ENCODE data around the gene ARHGAP21.
"Not testable (repeated sequence)": the region's sequence is repeated elsewhere in the genome, so short reads cannot be mapped to it uniquely, and the experiment has no call there.

ARHGAP21 gene

DNA sequence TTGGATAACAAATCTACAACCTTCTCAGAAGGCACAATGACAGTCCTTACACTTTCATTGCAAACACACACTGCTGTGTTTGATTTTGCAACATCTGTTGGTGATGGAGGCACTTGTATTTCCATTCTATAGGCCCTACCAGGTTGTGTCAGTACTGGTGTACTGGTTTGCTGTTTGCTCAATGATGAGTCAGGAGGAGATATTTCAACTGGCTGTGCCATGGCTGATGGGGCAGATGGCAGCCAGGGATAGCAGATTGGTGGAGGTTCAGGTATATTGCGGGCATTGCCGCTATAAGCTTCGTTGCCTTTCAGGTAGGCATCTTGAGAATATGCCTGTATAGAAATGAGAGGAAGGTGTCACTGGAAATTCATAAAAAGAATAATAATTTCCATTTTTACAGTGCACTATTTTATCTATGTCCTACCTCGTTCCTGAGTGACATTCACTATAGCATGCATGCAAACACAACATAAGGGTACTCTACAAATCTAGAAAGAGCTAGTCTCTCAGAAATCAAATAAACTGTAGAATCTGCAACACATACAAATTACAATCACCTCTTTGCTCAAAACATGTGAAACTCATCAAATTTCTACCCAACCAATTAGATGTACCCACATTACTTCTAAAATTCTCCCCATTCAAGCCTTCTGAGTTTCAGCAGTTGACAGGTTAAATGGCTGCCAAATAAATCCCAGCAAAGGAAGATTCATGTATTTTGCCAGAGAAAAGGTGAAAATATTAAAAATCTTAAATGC lies 102.5 kb downstream of the ARHGAP21 start:
- DNase-seq: not testable (repeated sequence)

DNA sequence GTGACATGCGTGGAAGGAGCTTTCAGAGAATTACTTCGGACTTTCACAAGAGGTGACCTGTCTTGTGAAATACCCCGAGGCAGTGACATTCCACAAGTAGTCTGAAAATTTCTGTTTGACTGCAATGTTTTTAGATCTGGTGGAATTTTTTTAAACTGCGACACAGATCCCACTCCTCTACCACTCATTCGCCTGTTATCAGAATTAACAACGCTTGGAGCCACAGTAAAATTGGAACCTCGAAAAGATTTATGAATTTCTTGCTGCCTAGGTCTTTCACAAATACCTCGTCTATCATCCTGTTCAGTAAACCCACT lies 103.7 kb downstream of the ARHGAP21 start:
- DNase-seq: not testable (repeated sequence)

DNA sequence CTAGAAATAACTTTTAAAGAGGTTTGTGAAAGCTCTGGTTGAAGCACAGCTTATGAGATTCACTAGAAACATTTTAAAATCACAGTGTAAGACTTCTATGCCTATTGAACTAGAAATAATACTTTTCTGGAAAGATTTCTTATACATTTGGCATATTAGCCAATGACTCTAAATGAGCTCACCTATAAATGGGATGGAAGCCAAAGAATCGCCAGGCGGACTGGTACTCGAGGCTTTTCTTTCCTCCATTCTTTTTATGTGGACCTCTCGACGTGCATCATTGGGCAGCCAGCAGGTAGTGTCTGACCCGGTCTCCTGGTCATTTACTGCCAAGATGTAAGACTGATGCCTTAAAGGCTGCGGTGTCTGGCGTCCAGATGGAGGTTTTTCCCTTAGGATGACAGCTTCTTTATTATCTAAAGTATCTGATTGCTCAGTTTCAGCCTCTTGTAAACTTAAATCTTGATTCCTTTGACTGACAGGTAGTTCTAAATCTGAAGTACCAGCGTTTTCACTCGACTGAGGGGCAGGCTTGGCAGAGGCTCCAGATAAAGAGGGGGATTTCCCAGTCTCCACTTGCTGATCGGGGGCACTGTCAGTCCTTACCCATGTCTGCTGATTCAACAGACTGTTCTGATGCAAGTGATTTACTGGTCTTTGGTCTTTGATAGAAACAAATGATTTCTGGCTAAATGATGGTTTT lies 104.2 kb downstream of the ARHGAP21 start:
- DNase-seq: not testable (repeated sequence)

DNA sequence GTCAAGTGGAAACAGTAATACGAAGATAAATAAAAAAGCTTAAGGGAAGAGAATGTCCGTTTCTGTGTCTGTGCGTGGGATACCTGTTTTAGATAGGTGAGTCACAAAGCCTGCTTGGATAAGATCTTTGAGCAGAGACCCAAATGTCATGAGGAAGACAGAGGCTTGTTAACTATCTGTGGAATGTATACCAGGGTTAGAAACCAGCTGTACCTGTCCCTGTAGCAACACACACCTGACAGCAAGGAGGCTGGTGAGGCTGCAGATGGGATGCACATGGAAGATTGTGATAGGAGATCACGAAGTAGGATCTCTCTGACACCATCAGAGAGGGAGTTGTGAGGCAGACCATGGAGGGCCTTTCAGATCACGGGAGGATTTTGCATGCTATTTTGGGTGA lies 105.3 kb downstream of the ARHGAP21 start:
- DNase-seq: no peak

DNA sequence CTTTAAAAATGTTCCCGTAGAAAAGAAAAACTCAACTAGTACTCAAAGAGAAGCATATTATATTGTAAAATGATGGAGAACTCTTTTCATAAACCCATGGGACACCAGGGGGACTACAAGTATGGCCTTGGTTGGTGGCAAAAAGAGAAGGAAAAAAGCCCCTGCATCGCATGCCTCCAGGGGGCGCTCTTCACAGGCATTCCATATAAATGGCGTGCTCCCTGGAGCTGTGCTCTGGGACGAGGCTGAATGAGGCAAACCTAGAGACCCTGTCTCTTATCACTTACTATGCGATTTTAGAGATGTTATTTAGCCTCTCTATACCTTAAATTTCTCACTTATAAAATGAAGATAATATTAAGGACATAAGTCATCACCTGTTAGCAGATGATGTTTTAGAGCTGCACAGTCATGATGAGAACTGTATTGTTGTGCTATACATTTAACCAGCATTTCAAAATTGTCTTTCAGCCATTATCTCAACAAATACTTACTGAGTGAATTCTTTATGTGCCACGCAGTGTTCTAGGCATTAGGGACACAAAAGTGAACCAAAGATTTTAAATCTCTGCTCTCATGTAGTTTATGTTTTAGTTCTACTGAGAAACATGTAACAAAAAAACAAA lies 105.8 kb downstream of the ARHGAP21 start:
- DNase-seq: peak; percentile 60

DNA sequence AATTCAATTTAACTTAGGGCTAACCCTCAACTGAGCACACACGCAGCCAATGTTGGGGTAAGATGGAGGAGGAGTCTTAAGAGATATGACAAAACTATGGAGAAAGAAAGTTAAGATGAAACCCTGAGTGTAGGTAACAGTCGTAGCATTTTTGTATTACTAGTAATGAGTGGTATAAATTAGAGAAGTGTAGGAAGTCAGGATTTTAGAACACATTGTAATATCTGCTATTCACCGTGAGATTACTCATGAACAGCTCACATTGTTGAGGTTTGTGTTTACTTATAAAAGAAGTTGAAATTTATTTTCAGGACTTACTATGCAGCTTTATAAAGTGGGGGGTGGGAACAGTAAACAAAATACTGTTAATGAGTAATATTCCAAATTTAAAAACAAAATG lies 107.2 kb downstream of the ARHGAP21 start:
- no peak for DNase-seq

DNA sequence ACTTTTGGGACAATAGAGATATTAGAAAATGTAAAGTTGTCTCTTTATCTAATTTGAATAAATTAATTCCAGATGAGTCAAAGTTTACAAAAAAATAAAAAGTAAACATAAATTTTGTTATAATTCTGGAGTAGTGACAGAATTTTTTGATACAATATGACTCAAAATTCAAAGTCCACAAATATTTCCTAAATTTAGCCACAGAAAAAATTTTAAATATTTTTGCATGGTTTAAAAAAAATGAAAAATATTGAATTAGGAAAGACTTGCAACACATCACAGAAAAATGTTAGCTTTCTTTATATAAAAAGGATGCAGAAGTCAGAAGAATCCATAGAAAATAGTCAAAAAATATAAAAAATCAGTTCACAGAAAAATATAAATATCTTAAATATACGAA lies 117.7 kb downstream of the ARHGAP21 start:
- DNase-seq: no peak

DNA sequence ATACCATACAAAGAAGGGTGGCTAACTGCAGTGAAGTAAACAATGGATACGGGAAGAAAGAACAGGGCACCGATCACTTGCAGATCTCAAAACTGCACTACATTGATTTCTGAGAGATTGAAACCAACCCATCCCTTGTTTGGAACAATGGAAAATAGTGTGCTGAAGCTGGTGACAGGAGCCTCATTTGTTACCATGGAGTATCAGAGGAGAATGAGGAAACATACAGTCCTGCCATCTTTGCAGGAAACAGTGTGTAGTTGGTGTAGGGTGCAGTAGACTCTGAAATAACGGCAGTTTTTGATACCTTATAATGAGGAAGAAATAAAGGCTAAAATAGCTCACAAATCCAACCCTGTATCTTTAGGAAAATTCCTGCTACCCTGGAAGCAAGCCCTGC lies 118.5 kb downstream of the ARHGAP21 start:
- DNase-seq: no peak

DNA sequence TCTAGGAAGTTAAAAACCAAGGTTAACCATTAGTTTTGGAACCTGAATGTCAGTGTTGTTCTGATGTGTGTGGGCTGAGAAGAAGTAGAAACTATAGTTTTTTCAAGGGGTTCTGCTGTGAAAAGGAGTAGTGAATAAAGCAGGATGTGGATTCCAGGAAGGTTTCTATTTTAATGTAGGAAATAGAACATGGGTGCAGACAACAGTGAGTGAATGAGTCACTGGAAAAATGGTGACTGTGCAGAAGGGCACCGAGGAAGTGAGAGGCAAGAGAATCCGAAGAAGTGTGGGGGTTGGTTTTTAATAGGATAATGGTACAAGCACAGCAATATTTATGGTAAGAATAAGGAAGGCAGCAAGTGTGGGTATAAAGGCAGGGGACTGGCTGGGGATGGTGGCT lies 120.4 kb downstream of the ARHGAP21 start:
- peak; percentile 40 for DNase-seq

DNA sequence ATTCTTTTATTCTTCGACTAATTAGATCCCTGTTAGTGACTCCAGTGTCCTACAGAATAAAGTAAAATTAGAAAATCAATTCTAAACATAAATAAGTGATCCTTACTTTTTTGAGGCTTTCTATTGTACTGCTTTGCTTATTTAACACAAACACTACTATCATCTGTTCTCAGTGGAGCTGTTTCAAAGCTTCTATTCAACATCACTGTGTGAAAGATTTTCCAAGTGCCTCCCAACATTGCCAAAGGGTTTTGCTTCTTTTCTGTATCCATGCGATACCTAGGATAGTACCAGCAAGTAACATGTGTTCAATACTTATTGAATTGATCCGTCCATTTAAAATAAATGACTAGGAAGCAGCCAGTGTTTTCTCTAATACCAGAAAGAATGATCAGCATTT lies 125.7 kb downstream of the ARHGAP21 start:
- DNase-seq: no peak

DNA sequence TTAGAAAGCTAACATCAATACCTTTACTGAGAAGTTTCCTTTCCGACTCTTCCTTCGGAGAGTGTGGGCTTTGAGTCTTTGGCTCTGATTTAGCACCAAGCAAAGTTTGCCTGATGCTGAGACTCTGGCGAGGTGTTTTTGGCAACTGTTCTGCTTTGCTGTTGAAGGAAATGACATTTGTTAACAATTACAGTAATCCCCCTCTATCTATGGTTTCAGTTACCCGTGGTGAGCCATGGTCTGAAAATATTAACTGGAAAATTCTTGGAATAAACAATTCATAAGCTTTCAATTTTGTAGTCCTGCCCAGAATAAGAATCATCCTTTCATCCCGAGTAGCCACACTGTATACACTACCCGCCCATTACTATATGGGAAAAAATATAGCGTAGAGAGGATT lies 126.3 kb downstream of the ARHGAP21 start:
- DNase-seq: no peak

DNA sequence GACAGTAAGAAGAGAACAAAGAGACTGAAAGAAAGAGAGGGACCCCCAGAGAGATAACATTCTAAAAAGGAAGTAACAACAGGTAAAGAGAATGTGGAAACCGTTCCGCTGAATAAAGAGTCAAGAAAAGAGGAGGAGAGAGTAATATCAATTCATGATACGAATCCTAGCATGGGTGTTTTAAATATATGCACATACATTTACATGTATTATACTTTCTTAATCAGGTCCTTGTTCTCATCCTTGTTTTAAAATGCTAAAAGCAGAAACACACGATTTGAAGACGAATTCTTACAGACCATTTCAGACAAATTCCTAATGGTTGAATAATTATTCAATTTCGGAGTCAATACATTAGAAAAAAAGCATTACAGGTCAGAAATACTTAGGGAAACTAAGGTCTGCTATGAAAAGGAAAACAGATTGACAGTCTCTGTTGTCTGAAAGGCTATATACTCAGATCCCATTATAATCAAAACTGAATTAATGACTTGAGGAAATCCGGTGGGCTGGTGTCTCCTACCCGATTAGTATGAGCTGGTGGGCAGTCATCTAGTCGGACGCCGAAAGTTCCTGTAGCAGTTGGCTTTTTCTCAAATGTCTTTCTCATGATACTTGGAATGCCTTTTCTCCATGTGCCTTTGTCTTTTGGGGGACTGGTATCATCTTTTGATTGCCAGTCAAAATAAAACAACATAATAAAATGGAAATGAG lies 127.3 kb downstream of the ARHGAP21 start:
- DNase-seq: no peak

DNA sequence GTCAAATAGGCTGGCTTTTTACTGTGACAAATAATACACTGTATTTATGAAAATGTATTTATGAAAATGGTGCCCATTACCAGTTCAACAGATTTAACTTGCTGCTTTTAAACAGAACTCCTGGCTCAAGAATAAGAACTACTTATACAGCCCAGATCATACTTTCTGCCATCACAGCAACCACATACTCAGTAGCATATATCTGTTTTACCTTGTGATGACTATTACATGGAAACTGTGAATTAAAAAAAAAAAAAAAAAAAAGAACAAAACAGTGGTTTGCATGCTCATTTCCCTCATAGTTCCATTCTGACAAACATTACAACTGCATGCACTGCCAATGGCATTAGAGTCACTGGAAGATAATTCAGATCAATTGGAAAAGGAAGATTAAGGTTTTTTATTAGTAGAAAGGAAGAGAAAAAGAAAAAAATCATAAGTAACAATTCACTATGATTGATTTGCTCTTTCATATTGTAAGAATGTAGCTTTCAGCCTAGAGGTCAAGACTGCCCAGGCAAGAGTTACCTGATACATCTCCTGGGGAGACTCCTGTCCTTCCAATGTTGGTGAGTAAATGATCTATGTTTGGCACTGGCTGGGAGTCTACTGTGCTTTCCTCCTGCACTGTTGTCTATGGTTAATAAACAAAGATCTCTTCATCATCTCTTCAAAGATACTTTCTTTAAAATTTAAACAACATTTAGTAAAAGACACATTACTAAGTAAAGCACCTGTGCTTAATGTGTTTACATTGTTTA lies 132.8 kb downstream of the ARHGAP21 start:
- no peak for DNase-seq

DNA sequence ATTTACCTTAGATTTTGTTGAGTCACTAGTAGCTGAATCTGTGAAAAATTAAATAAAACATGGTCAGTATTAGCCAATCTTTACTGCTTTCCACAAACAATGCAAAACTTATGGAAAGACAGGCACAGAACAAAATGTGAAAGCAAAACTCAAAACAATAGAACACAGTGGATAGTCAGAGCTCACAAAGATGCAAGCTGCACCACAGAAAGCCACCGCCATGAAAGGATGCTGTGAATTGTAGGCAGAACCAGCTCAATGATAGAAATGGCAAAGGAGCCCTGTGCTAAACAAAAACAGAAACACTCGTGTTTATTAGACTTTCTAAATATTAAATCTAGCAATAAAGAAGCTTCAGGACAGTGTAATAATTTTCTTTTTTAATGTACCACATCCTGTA lies 134.4 kb downstream of the ARHGAP21 start:
- no peak for DNase-seq

DNA sequence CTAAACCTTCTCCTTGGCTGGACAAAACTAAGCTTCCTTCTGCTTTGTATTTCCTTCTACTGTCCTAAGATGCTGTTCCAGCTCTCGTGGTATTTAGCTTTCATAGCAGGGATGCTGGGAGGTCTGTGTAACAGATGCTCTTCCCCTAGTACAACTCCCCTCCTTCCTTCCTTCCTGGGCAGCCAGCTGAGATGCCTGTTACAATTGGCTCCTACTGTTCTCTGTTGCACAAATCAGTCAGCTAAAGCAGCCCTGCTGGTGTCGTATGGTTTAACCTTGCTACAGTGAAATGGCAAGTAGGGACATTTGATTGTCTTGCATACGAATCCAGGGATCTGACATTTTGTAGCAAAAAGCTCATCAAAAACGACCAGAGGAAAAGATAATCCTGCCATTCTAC lies 143.8 kb downstream of the ARHGAP21 start:
- DNase-seq: no peak

DNA sequence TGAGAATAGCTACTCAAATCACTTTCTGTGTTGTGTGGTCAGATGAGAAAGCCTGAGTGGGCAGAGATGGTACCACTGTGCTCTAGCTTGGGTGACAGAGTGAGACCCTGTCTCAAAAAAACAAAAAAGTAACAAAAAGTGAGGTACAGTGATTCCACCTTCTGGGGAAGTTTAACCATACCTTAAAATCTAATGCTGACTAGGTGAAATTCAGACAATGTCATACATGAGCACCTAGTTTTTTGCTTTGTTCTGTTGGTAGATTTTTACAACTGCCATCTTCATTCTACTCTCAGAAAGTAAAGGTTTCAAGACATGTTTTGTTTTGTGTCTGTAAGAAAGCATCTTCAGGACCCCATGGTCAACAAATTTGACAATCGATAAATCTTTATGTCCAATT lies 144.2 kb downstream of the ARHGAP21 start:
- no peak for DNase-seq

DNA sequence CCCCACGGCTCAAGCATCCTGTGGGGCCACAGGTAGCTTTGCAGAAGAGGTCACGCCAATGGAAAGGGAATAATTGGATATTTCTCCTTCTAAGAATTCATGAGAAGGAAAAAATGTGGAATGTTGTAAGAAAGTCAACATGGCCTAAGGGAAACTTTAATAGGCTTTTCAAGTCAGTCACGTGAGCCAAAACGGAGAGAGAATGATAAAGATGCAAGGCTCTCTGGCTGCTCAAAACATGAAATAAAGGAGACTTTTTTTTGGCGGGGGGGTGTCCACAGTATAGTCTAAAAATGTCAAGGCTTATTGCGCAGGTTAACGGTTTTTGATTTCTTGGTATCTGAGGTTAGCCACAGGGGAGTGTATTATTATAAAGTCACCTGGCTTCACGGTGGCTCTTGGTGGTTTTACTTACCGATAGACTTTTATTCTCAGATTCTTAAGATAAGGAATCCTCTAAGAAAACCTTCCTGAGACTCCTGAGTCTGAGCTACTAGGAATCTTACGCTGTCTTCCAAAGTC lies 148.1 kb downstream of the ARHGAP21 start:
- DNase-seq: no peak

DNA sequence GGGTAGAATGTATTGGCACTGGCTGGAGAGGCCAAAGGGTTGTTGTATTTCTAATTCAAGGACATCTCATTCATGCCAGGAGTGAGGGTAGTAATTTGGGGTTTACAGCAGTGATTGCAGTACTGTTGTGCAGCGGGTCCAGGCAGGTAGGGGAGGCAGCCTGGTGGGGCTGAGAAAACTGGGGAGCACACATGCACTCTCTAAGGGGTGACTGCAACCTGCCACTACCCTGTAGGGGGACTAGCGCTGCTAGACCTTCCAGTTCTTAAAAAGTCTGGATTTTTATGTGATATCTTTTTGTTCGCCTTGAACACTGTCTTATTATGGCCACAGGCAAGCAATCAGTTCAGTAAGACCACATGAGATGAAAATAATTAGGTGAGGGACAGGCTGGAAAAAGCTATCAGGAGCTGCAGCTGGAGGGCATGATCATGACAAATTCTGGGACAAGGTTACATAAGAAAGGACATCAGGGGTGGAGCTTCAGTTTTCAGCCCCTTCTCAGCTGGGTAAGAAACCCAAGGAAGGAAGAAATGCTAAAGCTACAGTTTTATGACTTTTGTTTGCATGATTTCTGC lies 149.0 kb downstream of the ARHGAP21 start:
- DNase-seq: no peak

DNA sequence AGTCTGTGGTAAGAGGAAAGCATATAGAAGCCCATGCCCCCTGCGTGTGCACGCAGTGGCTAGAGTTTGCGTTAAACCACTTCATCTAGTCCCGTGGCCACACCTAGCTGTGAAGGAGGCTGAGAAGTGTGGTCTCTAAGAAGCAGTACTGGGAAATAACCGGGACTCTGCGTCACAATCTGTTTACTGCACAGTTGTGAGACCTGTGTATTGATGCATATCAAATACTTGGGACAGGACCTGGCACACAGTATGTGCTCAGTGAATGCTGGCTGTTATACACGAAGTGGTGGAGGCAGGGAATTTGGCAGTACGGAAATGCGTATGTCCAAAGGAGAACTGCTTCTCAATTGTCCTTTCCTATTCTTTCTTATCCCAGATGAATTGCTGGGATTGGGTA lies 149.5 kb downstream of the ARHGAP21 start:
- no peak for DNase-seq

DNA sequence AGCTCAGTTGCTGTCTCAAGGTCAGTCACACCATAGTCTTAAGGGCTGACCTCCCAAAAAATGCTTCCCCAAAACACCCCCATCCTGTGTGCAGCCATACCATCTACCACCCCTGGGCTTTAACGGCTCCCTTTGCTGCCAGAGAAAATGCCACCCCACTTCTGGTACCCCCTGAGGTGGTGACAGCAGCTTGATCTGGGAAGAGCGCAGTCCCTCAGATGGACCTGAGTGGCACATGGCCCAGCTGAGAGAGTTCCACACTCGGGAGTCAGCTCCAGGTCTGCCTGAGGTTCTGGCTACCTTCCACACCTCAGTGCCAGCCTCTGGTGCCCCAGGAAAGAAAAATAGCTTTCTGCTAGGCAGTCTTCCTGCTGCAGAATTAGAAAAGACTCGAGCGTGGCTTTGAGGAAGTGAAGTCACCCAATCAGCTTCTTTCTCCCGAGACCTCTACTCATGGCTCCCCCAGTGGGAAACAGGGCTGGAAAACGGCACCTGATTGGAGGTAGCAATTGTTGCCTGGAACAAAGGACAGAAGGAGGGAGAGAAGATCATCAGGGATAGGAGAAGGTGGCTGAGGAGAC lies 151.7 kb downstream of the ARHGAP21 start:
- DNase-seq: no peak

DNA sequence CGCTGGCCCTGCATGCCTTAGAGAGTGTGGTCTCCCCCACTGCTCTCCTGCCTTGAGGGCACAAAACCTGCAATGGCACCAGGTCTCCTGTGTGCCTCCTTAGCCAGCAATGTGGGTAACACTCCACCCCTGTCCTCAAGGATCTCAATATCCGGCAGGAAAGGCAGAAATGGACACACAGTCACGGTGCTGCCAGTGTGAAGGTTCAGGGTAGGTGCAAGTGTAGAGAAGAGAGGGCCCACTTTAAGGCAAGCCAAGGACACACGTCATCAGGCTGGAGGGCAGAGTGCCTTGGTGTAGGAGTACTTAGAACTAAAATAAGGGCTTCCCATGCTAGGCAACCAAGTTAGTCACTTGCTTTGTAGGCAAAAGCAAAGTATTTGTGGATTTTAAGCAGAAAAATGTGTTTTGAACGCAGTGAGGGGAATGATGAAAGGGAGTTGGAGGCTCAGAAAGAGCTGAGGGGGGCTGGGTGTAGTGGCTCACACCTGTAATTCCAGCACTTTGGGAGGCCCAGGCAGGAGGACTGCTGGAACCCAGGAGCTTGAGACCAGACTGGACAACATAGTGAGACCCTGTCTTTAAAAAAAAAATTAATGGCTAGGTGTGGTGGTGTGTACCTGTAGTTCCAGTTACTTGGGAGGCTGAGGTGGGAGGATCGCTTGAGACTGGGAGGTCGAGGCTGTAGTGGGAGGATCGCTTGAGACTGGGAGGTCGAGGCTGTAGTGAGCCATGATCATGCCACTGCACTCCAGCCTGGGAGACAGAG lies 152.8 kb downstream of the ARHGAP21 start:
- DNase-seq: no peak
